Tibial nerve (tissue), 3 donors: ENCODE measurements around the gene HSF5.

Source experiments
- CTCF ChIP-seq, 5 experiments: fragments of 200-600 bp in 3 of 5; fragments of 450-650 bp in 2 of 5; sonication (generic) in 3 of 5; IDR thresholded peaks; one replicate each; pipeline ENCODE4 v1.5.1; 2016 to 2019; ENCODE audit warnings: antibody characterized with exemption in 5 of 5, mild to moderate bottlenecking in 3 of 5, moderate library complexity in 2 of 5
- POLR2A ChIP-seq, 2 donors: fragments of 450-650 bp; IDR thresholded peaks; one replicate each; pipeline ENCODE4 v1.6.1; 2017; ENCODE audit warnings: antibody characterized with exemption in 2 of 2, mild to moderate bottlenecking in 2 of 2, moderate library complexity in 2 of 2

GRCh38 chr17:58476812-58477211 lies 11.4 kb downstream of the HSF5 start:
- TF ChIP-seq CTCF (IDR thresholded peaks at IDR 0.05), result no peak
- no peak for TF ChIP-seq POLR2A (IDR thresholded peaks at IDR 0.05)
